ENCODE measurements around the gene CYBC1. TPM values are rescaled to one million over a fixed set of nuclear protein-coding genes. Genes with fewer than 3 reads are reported as not detected.

The CYBC1 gene
- total and polyA plus RNA-seq, 4 donors, result 30.3 to 83.0 (median 60.3) TPM

DNA sequence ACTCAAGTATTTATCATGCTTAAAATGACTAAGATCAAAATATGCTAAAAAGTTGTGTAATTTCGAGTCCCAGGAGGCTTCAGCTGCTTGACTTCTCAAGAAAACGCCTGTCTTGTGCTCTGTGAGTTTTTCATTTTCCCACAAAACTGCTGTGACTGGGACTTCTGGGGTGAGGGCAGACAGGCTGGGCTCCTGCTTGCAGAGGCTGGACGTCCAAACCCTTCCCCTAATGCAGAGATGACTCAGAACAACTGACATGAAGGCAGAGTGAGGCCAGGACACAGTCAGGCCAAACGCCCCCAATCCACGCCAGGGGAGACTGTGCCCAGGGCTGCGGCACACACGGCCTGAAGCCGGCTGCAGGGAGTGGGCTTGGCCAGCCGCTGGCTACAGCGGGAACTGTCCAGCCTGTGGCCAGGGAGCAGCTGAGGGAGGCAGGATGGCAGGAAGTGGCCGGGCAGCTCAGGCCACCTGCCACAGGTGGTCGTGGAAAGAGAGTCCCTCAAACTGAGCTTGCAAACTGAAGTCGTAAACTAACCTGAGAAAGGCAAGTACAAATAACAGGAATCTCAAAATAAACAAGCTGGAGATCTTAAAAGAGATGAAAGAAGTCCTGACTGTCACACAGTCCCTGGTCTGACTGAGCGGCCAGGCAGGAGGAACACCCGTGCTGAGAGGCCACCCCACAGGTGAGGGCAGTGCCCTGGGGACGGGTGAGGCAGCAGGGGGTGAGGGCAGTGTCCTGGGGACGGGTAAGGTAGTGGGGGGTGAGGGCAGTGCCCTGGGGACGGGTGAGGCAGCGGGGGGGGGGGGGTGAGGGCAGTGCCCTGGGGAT lies 53.7 kb downstream of the CYBC1 start:
- Histone ChIP-seq H3K9me3 (ENCODE audit: control insufficient read depth, insufficient read depth, low read length) (no peaks in the 10 kb centered on the region), H3K4me1 (ENCODE audit: control insufficient read depth, insufficient read depth, low read length) (peaks cover 14% of the 10 kb centered on the region), H3K36me3 (ENCODE audit: control insufficient read depth, insufficient read depth, low read length) (peaks cover 75% of the 10 kb centered on the region), H3K4me3 (ENCODE audit: low read depth, low read length) (no peak overlapping the region), H3K27me3 (ENCODE audit: control insufficient read depth, insufficient read depth, low read length) (no peaks in the 10 kb centered on the region), H3K27ac (ENCODE audit: low read depth, low read length) (no peak overlapping the region)
- 78% methylated on average over 13 of the region's 19 CpGs for WGBS (ENCODE audit: insufficient coverage)
- no peak for DNase-seq (ENCODE audit: low read depth in 4 of 6, low spot score in 6 of 6)

DNA sequence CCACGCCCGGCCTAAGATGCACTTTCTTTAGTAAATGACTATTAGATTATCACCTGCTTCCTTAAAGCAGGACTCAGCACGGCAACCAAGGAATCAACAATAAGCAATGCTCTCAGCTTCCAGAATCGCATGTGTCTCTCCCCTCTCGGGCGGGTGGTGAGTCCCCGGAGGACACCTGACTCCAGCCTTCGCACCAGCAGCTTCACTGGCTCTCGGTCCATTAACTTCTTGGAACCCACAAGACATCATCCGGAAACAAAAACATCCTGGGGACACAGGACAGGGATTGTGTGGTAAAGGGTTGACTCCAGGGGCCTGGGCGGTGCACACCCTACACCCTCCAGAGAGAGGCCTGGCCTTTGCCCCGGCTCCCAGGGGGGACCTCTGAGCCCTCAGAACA lies 56.3 kb downstream of the CYBC1 start:
- WGBS (ENCODE audit: insufficient coverage), result 94% methylated on average over 9 of the region's 12 CpGs
- no peak for DNase-seq (ENCODE audit: low read depth in 4 of 6, low spot score in 6 of 6)
- no peak overlapping the region for H3K27ac ChIP-seq (ENCODE audit: low read depth, low read length)
- peaks cover 76% of the 10 kb centered on the region for H3K36me3 ChIP-seq (ENCODE audit: control insufficient read depth, insufficient read depth, low read length)
- H3K9me3 ChIP-seq (ENCODE audit: control insufficient read depth, insufficient read depth, low read length), result no peaks in the 10 kb centered on the region
- H3K27me3 ChIP-seq (ENCODE audit: control insufficient read depth, insufficient read depth, low read length), result no peaks in the 10 kb centered on the region
- H3K4me1 ChIP-seq (ENCODE audit: control insufficient read depth, insufficient read depth, low read length), result peaks cover 4% of the 10 kb centered on the region
- no peak overlapping the region for H3K4me3 ChIP-seq (ENCODE audit: low read depth, low read length)

DNA sequence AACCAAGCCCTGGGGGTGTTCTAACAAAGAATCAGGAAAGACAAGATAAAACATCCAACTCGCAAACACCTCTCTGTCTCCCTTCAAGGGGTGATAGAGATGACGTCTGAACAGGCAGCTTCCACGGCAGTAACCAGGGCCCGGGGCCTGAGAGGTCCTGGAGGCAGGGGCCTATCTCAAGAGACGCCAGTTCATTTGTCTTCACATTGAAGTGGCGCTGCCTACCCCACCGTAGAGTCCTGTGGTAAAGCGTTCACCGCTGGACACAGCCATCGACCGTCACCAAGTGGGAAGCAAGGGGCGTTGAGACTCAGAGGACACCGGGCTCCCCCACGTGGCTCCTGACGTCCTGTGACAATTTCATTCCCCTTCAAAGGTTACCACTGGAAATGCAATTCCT lies 57.6 kb downstream of the CYBC1 start:
- no peaks in the 10 kb centered on the region for H3K4me1 ChIP-seq (ENCODE audit: control insufficient read depth, insufficient read depth, low read length)
- DNase-seq (ENCODE audit: low read depth in 4 of 6, low spot score in 6 of 6), result no peak
- WGBS (ENCODE audit: insufficient coverage), result 93% methylated on average over 14 of the region's 15 CpGs
- H3K27me3 ChIP-seq (ENCODE audit: control insufficient read depth, insufficient read depth, low read length), result no peaks in the 10 kb centered on the region
- no peak overlapping the region for H3K4me3 ChIP-seq (ENCODE audit: low read depth, low read length)
- no peaks in the 10 kb centered on the region for H3K9me3 ChIP-seq (ENCODE audit: control insufficient read depth, insufficient read depth, low read length)
- H3K36me3 ChIP-seq (ENCODE audit: control insufficient read depth, insufficient read depth, low read length), result peaks cover 81% of the 10 kb centered on the region
- H3K27ac ChIP-seq (ENCODE audit: low read depth, low read length), result no peak overlapping the region

Small RNA genes within 50 kb of the gene (small RNA-seq; reads per million reads assigned to genes)
- not detected for gene RF00019 (ENCODE audit: low replicate concordance)

Other genes with a start within 250 kb of the CYBC1 start
- 10 to 100 TPM; 15.3 to 28.5 TPM for gene CCDC57, start 237.9 kb downstream of the CYBC1 start, total RNA-seq
- 10 to 100 TPM; 50.8 to 85.3 TPM for gene CCDC57, start 237.9 kb downstream of the CYBC1 start, polyA plus RNA-seq (ENCODE audit: insufficient read length in 2 of 2)
- 10 to 100 TPM; 19.0 to 22.8 TPM for gene SLC16A3, start 221.7 kb downstream of the CYBC1 start, total RNA-seq
- gene SLC16A3, start 221.7 kb downstream of the CYBC1 start, polyA plus RNA-seq (ENCODE audit: insufficient read length in 2 of 2), result 10 to 100 TPM; 14.1 to 19.1 TPM
- 10 to 100 TPM; 35.2 to 51.1 TPM for gene CSNK1D, start 177.1 kb downstream of the CYBC1 start, total RNA-seq
- gene CSNK1D, start 177.1 kb downstream of the CYBC1 start, polyA plus RNA-seq (ENCODE audit: insufficient read length in 2 of 2), result 100 to 1,000 TPM; 127 to 144 TPM
- under 1 TPM in 1 of 2 donors, not detected in 1; 0.33 TPM for gene CD7, start 133.1 kb downstream of the CYBC1 start, total RNA-seq
- under 1 TPM; 0.41 to 0.42 TPM for gene CD7, start 133.1 kb downstream of the CYBC1 start, polyA plus RNA-seq (ENCODE audit: insufficient read length in 2 of 2)
- gene SECTM1, start 117.0 kb downstream of the CYBC1 start, total RNA-seq, result 1 to 10 TPM; 3.3 to 7.4 TPM
- gene SECTM1, start 117.0 kb downstream of the CYBC1 start, polyA plus RNA-seq (ENCODE audit: insufficient read length in 2 of 2), result 1 to 10 TPM; 1.9 to 2.7 TPM
- not detected for gene TEX19, start 91.5 kb downstream of the CYBC1 start, total RNA-seq
- gene TEX19, start 91.5 kb downstream of the CYBC1 start, polyA plus RNA-seq (ENCODE audit: insufficient read length in 2 of 2), result not detected
- gene UTS2R, start 79.0 kb downstream of the CYBC1 start, total RNA-seq, result under 1 TPM in 1 of 2 donors, not detected in 1; 0.11 TPM
- under 1 TPM; 0.19 to 0.32 TPM for gene UTS2R, start 79.0 kb downstream of the CYBC1 start, polyA plus RNA-seq (ENCODE audit: insufficient read length in 2 of 2)
- gene HEXD, start 32.4 kb downstream of the CYBC1 start, total RNA-seq, result 10 to 100 TPM; 15.0 to 20.6 TPM
- gene HEXD, start 32.4 kb downstream of the CYBC1 start, polyA plus RNA-seq (ENCODE audit: insufficient read length in 2 of 2), result 10 to 100 TPM; 33.7 to 50.7 TPM
- 10 to 100 TPM; 12.5 to 27.2 TPM for gene OGFOD3, start 32.2 kb downstream of the CYBC1 start, total RNA-seq
- 10 to 100 TPM; 27.2 to 31.1 TPM for gene OGFOD3, start 32.2 kb downstream of the CYBC1 start, polyA plus RNA-seq (ENCODE audit: insufficient read length in 2 of 2)
- gene NARF, start 8.0 kb upstream of the CYBC1 start, total RNA-seq, result 10 to 100 TPM; 31.1 to 50.2 TPM
- 100 to 1,000 TPM; 102 to 124 TPM for gene NARF, start 8.0 kb upstream of the CYBC1 start, polyA plus RNA-seq (ENCODE audit: insufficient read length in 2 of 2)
- gene FOXK2, start 69.0 kb upstream of the CYBC1 start, total RNA-seq, result 10 to 100 TPM; 26.8 to 42.6 TPM
- 10 to 100 TPM; 50.3 to 57.1 TPM for gene FOXK2, start 69.0 kb upstream of the CYBC1 start, polyA plus RNA-seq (ENCODE audit: insufficient read length in 2 of 2)
- 10 to 100 TPM; 83.8 to 86.6 TPM for gene WDR45B, start 197.7 kb upstream of the CYBC1 start, total RNA-seq
- gene WDR45B, start 197.7 kb upstream of the CYBC1 start, polyA plus RNA-seq (ENCODE audit: insufficient read length in 2 of 2), result 100 to 1,000 TPM; 118 to 120 TPM
- 10 to 100 TPM; 11.8 to 16.4 TPM for gene RAB40B, start 247.9 kb upstream of the CYBC1 start, total RNA-seq
- 10 to 100 TPM; 27.2 to 32.3 TPM for gene RAB40B, start 247.9 kb upstream of the CYBC1 start, polyA plus RNA-seq (ENCODE audit: insufficient read length in 2 of 2)